GM12878 (cell line): ENCODE results near the gene RNF148. TPM values are rescaled to one million over a fixed set of nuclear protein-coding genes. Genes with fewer than 3 reads are reported as not detected.

Source experiments
- ATAC-seq: fragments of 200-7000 bp; cut with Tn5 transposase; 3 replicates; pipeline ENCODE4 v1.9.1; 2020; ENCODE audit warnings: mild to moderate bottlenecking, moderate library complexity
- BruUV-seq: library from RNA; stranded (reverse); fragments of 400-500 nt; replicated peaks from 2 replicates; lab custom pipeline; 2021; lab: Mats Ljungman, UMichigan
- CTCF ChIA-PET: fragments of 300-600 bp; sonication (Branson Sonifier 250); formaldehyde crosslinking; extraction: SDS; loops from one replicate; lab custom pipeline; 2021; ENCODE audit warnings: inconsistent platforms; lab: Yijun Ruan, JAX
- POLR2A ChIA-PET: fragments of 350-600 bp; formaldehyde crosslinking; extraction: SDS; loops from one replicate; lab custom pipeline; 2021; ENCODE audit warnings: inconsistent platforms; lab: Charles Lee
- RAD21 ChIA-PET: fragments of 300-600 bp; sonication (Branson Sonifier 250); formaldehyde crosslinking; loops from one replicate; lab custom pipeline; 2023; ENCODE audit warnings: antibody characterized with exemption; ENCODE audit not compliant: unreplicated experiment; lab: Charles Lee
- SMC1A ChIA-PET: fragments of 300-600 bp; sonication (Branson Sonifier 250); formaldehyde crosslinking; loops from one replicate; lab custom pipeline; 2023; ENCODE audit not compliant: unreplicated experiment, uncharacterized antibody; lab: Charles Lee
- DNase-seq: peaks from one replicate; pipeline ENCODE4 v3.0.0-alpha.2; 2011; ENCODE audit warnings: low read depth, low spot score
- FAIRE-seq: peaks from 3 replicates; lab custom pipeline; 2011; peaks lifted over from hg19 to GRCh38; lab: Jason Lieb, UNC
- H2AFZ ChIP-seq: 2 replicates; pipeline ENCODE4 v1.6.0; 2011; ENCODE audit warnings: low read depth, low read length, control low read depth; ENCODE audit not compliant: control insufficient read depth
- H3K27ac ChIP-seq: 2 replicates; pipeline ENCODE4 v1.5.1; 2011; ENCODE audit warnings: control low read depth; ENCODE audit not compliant: control insufficient read depth, insufficient read depth
- H3K27me3 ChIP-seq, 2 experiments: replicated peaks in 1 of 2; 2 replicates each; pipeline versions ENCODE4 v1.6.0 to v1.6.1; 2011; ENCODE audit warnings: low read length in 1 of 2; ENCODE audit not compliant: control insufficient read depth in 2 of 2, insufficient read depth in 2 of 2
- H3K36me3 ChIP-seq, 2 experiments: 2 replicates each; pipeline ENCODE4 v1.5.1; 2011; ENCODE audit warnings: low read length in 1 of 2; ENCODE audit not compliant: control insufficient read depth in 2 of 2, insufficient read depth in 2 of 2
- H3K4me1 ChIP-seq: 2 replicates; pipeline ENCODE4 v1.6.1; 2011; ENCODE audit warnings: mild to moderate bottlenecking, low read length, moderate library complexity, mixed read lengths; ENCODE audit not compliant: control insufficient read depth, insufficient read depth
- H3K4me2 ChIP-seq: 2 replicates; pipeline ENCODE4 v1.6.0; 2011; ENCODE audit warnings: control low read depth; ENCODE audit not compliant: control insufficient read depth, insufficient read depth
- H3K4me3 ChIP-seq: fragments of 200-600 bp; sonication (generic); 2 replicates; pipeline ENCODE4 v1.5.1; 2016
- H3K79me2 ChIP-seq: 2 replicates; pipeline ENCODE4 v1.6.0; 2011; ENCODE audit warnings: low read length; ENCODE audit not compliant: control insufficient read depth, insufficient read depth
- H3K9ac ChIP-seq: 2 replicates; pipeline ENCODE4 v1.8.0; 2011; ENCODE audit warnings: low read length, control low read depth, mixed read lengths; ENCODE audit not compliant: control insufficient read depth, insufficient read depth
- H3K9me3 ChIP-seq: replicated peaks from 3 replicates; pipeline ENCODE4 v1.5.1; 2011; ENCODE audit warnings: mild to moderate bottlenecking, low read length; ENCODE audit not compliant: control insufficient read depth, insufficient read depth
- H4K20me1 ChIP-seq: 2 replicates; pipeline ENCODE4 v1.6.0; 2011; ENCODE audit not compliant: control insufficient read depth, insufficient read depth
- ATF7 ChIP-seq: fragments of 450-650 bp; IDR thresholded peaks from 2 replicates; pipeline ENCODE4 v1.6.1; 2016; ENCODE audit warnings: low read depth, mild to moderate bottlenecking
- GATAD2B ChIP-seq: fragments of 450-650 bp; conservative IDR thresholded peaks from 2 replicates; pipeline ENCODE4 v1.6.1; 2017; ENCODE audit warnings: low read depth, mild to moderate bottlenecking, moderate library complexity
- IKZF1 ChIP-seq: fragments of 450-650 bp; conservative IDR thresholded peaks from 2 replicates; pipeline ENCODE4 v1.6.1; 2017; ENCODE audit warnings: antibody characterized with exemption, mild to moderate bottlenecking
- IKZF2 ChIP-seq, 2 experiments: fragments of 450-650 bp; IDR thresholded peaks; 2 replicates each; pipeline ENCODE4 v1.6.1; 2017; ENCODE audit warnings: mild to moderate bottlenecking in 2 of 2, moderate library complexity in 2 of 2
- MTA2 ChIP-seq: fragments of 450-650 bp; IDR thresholded peaks from 2 replicates; pipeline ENCODE4 v1.6.1; 2016; ENCODE audit warnings: low read depth, mild to moderate bottlenecking, moderate library complexity
- POU2F2 ChIP-seq: IDR thresholded peaks from 3 replicates; pipeline ENCODE4 v1.6.1; 2011; ENCODE audit warnings: low read depth, mild to moderate bottlenecking, low read length, borderline replicate concordance
- RELB ChIP-seq: fragments of 450-650 bp; IDR thresholded peaks from 2 replicates; pipeline ENCODE4 v1.6.1; 2017; ENCODE audit warnings: low read depth, mild to moderate bottlenecking, moderate library complexity
- SMARCA5 ChIP-seq: fragments of 450-650 bp; IDR thresholded peaks from 2 replicates; pipeline ENCODE4 v1.6.1; 2017; ENCODE audit warnings: mild to moderate bottlenecking
- SREBF2 ChIP-seq: IDR thresholded peaks from 2 replicates; pipeline ENCODE4 v1.6.1; 2012; ENCODE audit warnings: mild to moderate bottlenecking, low read length
- ZNF384 ChIP-seq: IDR thresholded peaks from 2 replicates; pipeline ENCODE4 v1.6.1; 2012; ENCODE audit warnings: low read depth, mild to moderate bottlenecking, low read length, improper control_type of control experiment, borderline replicate concordance
- WGBS: methylation state at CpG from one replicate; pipeline ENCODE4 v1.1.6; 2016; ENCODE audit warnings: low lambda C conversion rate; ENCODE audit not compliant: insufficient replicate concordance, insufficient coverage; ENCODE audit errors: missing lambda C conversion rate; 5-methylcytosine and 5-hydroxymethylcytosine counted together
- in situ Hi-C: fragments of 300-500 bp; cut with MboI; formaldehyde crosslinking; loops from 9 replicates; pipeline ENCODE4 v1.14.3; 2018; ENCODE audit warnings: mixed read lengths
- intact Hi-C: fragments of 100-400 bp; cut with micrococcal nuclease; formaldehyde crosslinking; loops from one replicate; pipeline ENCODE4 v1.14.2; 2022; ENCODE audit not compliant: unreplicated experiment
- polyA plus RNA-seq, 11 experiments: library from polyadenylated mRNA; depleted of rRNA in 4 of 11; unstranded in 6 of 11; stranded (reverse) in 5 of 11; fragments of >200 nt; fragmentation: Nextera tagmentation in 4 of 11; fragmentation: Illumina TruSeq in 1 of 11; extraction: Ambion mirVana in 4 of 11; extraction: Trizol in 1 of 11; gene quantifications; 1 replicate in 1 of 11; 2 replicates in 10 of 11; pipeline versions ENCODE4 v1.2.1 to v1.2.3, GENCODE V29; 2011 to 2016; ENCODE audit warnings: inconsistent platforms in 2 of 11, missing spikeins in 2 of 11, low read depth in 1 of 11
- total RNA-seq, 4 experiments: library from RNA; depleted of rRNA in 3 of 4; stranded (reverse); fragments of >200 nt in 3 of 4; fragmentation: Illumina TruSeq in 1 of 4; extraction: Trizol in 1 of 4; gene quantifications; 2 replicates each; pipeline versions ENCODE4 v1.2.1 to v1.2.3, GENCODE V29; 2013 to 2021

RNF148 gene
- total and polyA plus RNA-seq, 10 of the 15 experiments (the other 5 are each of a cell fraction or from before 2014, with no cell fraction given): 0.06 to 0.22 (median 0.17) TPM; not detected in 7

- no peaks in the 10 kb centered on the region for H3K4me1 ChIP-seq
- POLR2A ChIA-PET: no interaction called here
Measured at GRCh38 chr7:122709930-122710646, 7.4 kb upstream of the RNF148 start.

More at GRCh38 chr7:122709930-122710646, 7.4 kb upstream of the RNF148 start:
- Histone ChIP-seq H3K9me3 (no peaks in the 10 kb centered on the region), H3K36me3 (no peaks in the 10 kb centered on the region), H2AFZ (no peak overlapping the region), H3K27me3 (no peaks in the 10 kb centered on the region), H3K27ac (no peak overlapping the region), H3K4me2 (no peak overlapping the region), H3K9ac (no peak overlapping the region), H3K79me2 (no peaks in the 10 kb centered on the region), H3K4me3 (no peak overlapping the region), H4K20me1 (no peaks in the 10 kb centered on the region)
- in situ Hi-C loops (no loop called here), intact Hi-C loops (loop anchor here (5.0 kb wide), 1 partner anchor 78 kb away; no protein-coding TSS in a partner anchor)
- WGBS: 5% methylated on average over 7 of the region's 7 CpGs
- BruUV-seq: no TSS peak
- RAD21 ChIA-PET: interaction anchor here (0.7 to 1.7 kb wide), 4 partner anchors 9 to 197 kb away, joined by 3 to 10 read pairs (median 4); partner anchors contain the start of gene RNF133
- ATAC-seq (peak; percentile 89), FAIRE-seq (no peak), DNase-seq (peak; percentile 7)
- peak; percentile 90; the same call in 1 of the 3 replicates for TF ChIP-seq POU2F2
- no peak for TF ChIP-seq SREBF2
- peak; percentile 30 to 43; a peak in 1 of 4 replicates for TF ChIP-seq IKZF2 (IDR thresholded peaks at IDR 0.05)
- TF ChIP-seq IKZF1: 0 out of 2 replicates have a peak, but pooled peaks have one; percentile 24
- peak; percentile 43; the same call in 1 of the 2 replicates for TF ChIP-seq RELB
- peak; percentile 44; the same call in 1 of the 2 replicates for TF ChIP-seq SMARCA5
- peak; percentile 63; the same call in 1 of the 2 replicates for TF ChIP-seq ZNF384
- TF ChIP-seq GATAD2B: no peak
- peak; percentile 55; the same call in 1 of the 2 replicates for TF ChIP-seq ATF7
- peak; percentile 16; the same call in 1 of the 2 replicates for TF ChIP-seq MTA2
- CTCF ChIA-PET: interaction anchor here (0.7 to 1.0 kb wide), 3 partner anchors 11 to 29 kb away, joined by 3 to 4 read pairs (median 3); partner anchors contain the start of gene RNF133
- SMC1A ChIA-PET: interaction anchor here (0.9 to 1.7 kb wide), 9 partner anchors 11 to 176 kb away, joined by 3 to 8 read pairs (median 4); partner anchors contain the start of genes CADPS2 and RNF133
